KOPT-K1 (cell line): ENCODE measurements around the gene AMBRA1.

Experiments
- H3K27ac ChIP-seq: fragments of 200-600 bp; sonication (generic); 2 replicates; pipeline ENCODE4 v1.5.1; 2016; ENCODE audit warnings: antibody characterized with exemption, mild to moderate bottlenecking, low read depth, low read length; ENCODE audit not compliant: poor library complexity, severe bottlenecking
- H3K36me3 ChIP-seq: fragments of 200-600 bp; sonication (generic); 2 replicates; pipeline ENCODE4 v1.5.1; 2017; ENCODE audit warnings: antibody characterized with exemption, mild to moderate bottlenecking, low read length, moderate library complexity; ENCODE audit not compliant: insufficient read depth
- H3K9me3 ChIP-seq: fragments of 200-600 bp; sonication (generic); 2 replicates; pipeline ENCODE4 v1.5.1; 2017; ENCODE audit warnings: antibody characterized with exemption, low read length, mild to moderate bottlenecking; ENCODE audit not compliant: insufficient read depth, poor library complexity, severe bottlenecking

AMBRA1 gene

DNA sequence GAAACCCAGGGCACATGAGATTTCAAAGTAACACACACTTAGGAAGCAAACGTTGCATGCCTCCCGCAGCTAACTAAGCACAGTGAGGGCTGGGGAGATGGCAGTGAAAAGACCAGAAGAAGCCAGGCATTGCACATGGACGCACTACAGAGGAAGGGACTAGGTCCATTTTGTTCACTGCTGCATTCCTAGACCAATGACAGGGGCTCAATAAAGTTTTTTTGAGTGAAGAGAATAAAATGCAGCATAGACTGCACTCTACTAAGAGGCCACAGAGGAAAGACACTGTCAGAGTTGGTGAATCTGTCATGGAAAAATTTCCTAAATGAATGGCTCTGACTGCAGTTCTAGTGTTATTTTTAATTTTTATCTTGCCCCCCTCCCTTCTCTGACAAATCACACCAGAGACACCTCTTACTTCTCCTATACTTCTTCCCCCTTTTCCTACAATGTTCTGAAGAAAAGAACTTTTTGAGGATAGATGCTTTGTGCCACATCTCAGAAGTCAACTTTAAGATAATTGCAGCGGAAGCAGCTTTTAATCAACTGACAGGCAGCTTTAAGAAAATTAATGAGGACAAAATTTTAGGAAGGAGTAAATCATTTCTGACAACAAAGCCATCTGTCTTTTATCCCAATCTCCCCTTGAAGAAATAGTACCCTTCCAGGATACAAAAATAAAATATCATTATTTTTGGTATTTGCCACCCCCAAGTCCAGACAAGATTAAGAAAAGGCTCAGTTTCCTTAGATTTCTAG, 167.4 kb downstream of the AMBRA1 start:
- Histone ChIP-seq H3K9me3 (no peaks in the 10 kb centered on the region), H3K36me3 (peaks cover 41% of the 10 kb centered on the region), H3K27ac (no peak overlapping the region)

DNA sequence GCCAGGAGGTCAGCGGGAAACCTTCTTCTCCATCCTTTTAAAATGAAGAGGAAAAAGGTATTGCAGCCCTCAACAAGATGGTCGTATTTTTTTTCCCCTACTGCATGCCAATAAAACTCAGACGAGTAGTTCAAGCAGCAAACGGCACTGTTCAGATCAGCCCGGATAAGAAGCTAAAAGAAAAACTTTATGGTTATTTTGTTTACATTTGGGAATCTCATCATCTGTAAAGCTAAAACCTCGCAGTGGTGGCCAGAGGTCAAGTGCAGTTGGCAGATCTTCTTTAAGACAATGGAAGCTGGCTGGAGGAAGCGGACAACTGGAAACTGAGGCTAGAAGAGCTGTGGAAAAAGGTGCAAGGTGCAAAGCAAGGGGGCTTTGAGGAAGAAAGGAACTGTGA, 171.2 kb downstream of the AMBRA1 start:
- H3K9me3 ChIP-seq, result no peaks in the 10 kb centered on the region
- no peak overlapping the region for H3K27ac ChIP-seq
- H3K36me3 ChIP-seq, result peaks cover 49% of the 10 kb centered on the region; the same call in 1 of the 2 replicates

DNA sequence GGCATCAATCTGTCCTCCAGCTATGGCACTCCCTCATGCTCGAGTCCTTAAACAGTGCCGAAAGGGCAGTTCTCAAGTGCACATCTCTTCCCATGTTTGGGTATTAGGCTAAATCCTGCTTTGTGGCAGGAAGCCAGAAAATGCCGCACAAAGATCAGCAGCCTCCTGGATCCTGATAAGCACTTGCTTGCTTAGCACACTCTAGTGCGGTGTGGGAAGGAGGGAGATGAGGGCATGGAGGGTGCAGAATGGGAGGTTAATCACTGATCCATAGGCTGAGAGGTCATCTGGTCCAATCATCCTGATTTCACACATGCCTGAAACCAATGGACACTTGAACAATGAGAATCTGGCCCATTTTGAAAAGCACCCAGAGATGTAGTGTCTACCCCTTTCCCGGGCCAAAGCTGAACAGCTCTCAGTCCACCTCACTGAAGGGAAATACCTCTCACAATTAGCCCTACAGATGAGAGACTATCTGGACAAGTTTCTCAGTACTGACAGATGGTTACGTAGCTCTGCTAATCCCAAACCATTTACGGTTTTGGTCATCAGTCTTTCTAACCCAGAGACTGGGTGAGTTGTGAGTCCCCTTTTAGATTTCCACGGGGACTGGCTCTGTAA, 172.5 kb downstream of the AMBRA1 start:
- H3K36me3 ChIP-seq, result peaks cover 60% of the 10 kb centered on the region; the same call in 1 of the 2 replicates
- H3K9me3 ChIP-seq, result no peaks in the 10 kb centered on the region
- no peak overlapping the region for H3K27ac ChIP-seq

DNA sequence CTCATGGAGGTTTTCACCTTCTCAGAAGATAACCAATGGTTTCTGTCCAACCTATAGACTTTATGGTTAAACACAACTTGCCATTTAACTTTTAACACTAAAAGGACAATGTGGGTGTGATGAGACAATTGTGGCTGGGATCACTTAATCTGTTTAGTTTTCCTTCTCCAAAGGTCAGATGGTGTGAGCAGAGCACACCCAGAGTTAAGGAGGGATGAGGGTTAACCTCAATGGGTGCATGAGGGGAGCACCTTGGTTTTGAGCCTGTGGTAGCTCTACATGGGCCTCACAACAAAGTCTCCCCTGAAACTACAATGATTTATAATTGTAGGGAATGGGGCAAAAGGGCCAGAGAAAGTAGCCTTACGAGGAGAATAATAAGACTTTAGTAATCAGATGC, 173.3 kb downstream of the AMBRA1 start:
- Histone ChIP-seq H3K9me3 (no peaks in the 10 kb centered on the region), H3K27ac (no peak overlapping the region), H3K36me3 (peaks cover 64% of the 10 kb centered on the region; the same call in 1 of the 2 replicates)

DNA sequence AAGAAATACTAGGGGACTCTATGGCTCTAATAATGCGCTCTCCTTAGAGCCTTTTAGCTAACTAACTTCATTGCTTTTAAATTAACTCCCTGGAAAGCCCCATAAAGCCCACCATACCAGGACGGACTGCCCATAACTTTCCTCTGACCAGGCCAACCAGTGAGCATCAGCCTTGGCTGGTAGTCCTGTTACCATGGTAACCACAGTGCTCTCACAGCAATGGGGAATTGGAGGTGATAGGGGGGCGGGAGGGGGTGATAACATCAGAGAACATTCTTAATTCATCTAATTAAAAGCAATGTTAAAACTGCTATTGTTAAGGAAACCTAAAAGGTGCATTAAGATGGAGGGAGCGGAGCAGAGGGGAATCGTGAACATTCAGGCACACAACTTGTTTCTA, 175.1 kb downstream of the AMBRA1 start:
- peaks cover 64% of the 10 kb centered on the region; the same call in 1 of the 2 replicates for H3K36me3 ChIP-seq
- H3K9me3 ChIP-seq, result no peaks in the 10 kb centered on the region
- no peak overlapping the region for H3K27ac ChIP-seq

DNA sequence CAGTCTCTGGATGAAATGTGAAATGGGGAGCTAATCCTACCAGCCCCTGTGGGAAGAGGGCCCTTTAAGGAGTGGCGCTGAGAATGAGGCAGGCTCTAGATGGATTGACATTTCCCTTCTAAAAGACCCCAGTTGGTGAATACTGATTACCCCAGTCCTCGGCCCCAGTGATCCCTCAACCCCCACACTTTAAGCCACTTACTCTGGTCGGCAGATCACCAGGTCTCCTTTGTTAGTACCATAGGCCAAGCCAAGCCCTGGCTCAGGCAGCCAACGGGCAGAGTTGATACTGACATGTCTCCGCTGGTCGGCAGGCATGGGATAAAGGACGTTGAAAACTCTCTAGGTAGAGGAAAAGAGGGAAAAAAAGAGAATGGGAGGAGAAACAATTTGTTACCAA, 176.1 kb downstream of the AMBRA1 start:
- no peak overlapping the region for H3K27ac ChIP-seq
- peaks cover 67% of the 10 kb centered on the region; the same call in 1 of the 2 replicates for H3K36me3 ChIP-seq
- no peaks in the 10 kb centered on the region for H3K9me3 ChIP-seq

DNA sequence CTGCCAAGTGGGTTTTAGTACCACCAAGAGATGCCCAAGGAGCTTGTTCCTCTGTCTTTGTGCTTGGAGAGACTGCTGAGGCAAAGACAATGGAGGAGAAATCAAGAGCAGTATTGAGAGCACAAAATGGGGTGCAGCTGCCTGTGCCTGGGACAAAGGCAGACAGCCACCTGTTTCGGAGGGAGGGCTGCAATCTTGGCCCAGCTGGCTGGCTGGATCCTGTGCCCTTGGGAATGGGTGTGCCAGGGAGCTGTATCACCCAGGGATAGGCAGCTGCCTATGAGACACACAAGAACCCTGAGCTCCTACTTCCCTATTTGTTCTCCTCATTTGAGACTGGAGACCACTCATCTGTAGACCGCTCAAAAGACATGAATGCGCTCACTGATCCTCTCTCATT, 178.9 kb downstream of the AMBRA1 start:
- Histone ChIP-seq H3K27ac (peak overlapping the region; percentile 64), H3K9me3 (no peaks in the 10 kb centered on the region), H3K36me3 (peaks cover 57% of the 10 kb centered on the region)

DNA sequence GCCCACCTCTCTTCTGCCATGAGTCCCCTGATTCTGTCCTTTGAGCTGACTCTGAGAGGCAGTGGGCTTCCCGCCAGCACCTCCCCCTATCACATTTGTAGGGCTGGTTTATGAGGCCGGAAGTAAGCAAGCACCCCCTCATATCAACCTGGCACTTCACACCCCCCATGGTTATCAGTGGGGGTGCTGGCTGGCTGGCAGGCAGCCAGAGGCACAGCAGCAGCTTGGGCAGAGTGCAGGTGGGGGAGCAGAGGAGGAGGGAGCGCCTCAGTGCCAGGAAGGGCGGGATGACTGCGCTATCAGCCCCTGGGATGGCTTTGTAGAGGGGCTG, 179.4 kb downstream of the AMBRA1 start:
- Histone ChIP-seq H3K9me3 (no peaks in the 10 kb centered on the region), H3K27ac (peak overlapping the region; percentile 64), H3K36me3 (peaks cover 57% of the 10 kb centered on the region)

DNA sequence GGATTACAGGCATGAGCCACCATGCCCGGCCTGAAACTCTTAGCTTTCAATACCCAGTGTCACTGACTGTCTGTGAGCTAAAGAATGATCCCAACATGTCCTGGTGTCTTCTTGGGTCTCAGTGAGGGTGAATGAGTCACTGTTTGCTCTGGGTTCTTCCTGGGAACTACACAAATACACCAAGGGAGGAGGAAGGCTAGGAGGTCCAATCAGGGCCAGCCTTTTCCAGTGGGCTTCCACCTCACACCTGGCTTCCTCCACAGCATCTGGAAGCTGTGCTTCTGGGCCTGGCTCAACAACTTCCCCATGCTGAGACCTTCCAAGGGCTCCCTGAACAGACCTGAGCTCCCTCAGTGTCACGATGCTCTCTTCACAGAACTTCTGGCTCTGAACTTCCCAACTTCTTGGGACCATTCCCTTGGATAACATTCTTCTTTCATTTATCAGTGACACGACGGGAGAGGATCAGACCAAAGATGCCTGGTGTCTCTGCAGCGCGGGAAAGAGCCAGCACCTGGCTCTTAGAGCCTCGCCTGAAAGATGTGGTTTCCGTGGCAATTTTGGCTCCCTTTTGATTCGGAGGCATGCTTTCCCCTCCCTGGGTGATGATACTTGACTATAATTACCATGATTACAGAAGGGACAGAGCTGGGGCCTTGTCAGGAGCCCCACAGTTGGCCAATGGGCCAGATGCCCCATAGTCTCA, 179.9 kb downstream of the AMBRA1 start:
- no peaks in the 10 kb centered on the region for H3K9me3 ChIP-seq
- peak overlapping the region; percentile 64 for H3K27ac ChIP-seq
- peaks cover 63% of the 10 kb centered on the region for H3K36me3 ChIP-seq

DNA sequence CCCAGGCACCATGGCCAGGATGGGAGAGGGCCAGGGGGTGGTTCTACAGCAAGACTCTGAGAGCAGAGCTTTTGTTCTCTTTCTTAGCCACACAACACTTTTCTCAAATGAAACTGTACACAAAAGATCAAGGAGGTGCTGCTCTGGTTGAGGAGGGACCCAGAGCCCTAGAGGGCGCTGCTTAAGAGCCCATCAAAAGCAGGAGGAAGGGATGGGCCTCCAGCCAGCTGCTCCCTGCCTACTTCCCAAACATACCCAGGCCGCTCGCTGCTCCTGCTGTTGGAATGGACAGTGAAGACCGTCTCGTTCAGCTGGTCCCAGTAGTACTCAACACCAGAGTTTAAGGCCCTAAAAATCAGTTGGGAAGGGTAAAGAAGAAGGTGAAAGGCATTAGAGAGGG, 183.8 kb downstream of the AMBRA1 start:
- H3K27ac ChIP-seq, result no peak overlapping the region
- H3K9me3 ChIP-seq, result no peaks in the 10 kb centered on the region
- peaks cover 67% of the 10 kb centered on the region for H3K36me3 ChIP-seq

DNA sequence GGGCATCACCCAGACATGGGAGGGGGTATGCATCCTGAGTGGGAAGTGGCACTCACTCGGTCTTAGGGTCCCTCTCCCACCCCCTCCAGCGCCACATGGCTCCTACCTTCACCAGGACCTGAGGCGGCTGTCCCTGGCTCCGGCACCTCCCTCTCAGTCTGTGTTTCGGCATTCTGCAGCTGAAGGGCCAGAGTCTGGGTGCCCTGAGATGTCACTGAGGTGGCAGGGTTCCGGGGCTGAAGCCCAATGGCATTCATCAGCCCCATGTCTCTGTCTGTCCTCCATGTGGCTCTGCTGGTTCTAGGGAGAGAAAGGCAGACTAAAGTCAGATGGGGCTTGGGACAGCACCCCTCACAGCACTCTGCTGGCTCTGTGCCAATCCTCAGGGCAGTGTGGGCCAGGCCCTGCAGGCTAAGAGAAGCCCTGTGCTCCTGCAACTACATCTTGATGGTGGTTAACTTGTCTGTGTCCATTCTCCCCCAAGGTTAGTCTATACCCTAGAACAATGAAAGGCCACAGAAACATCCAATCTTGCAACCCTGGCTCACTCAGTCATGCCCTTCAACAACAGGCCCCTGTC, 185.3 kb downstream of the AMBRA1 start:
- peaks cover 82% of the 10 kb centered on the region for H3K36me3 ChIP-seq
- H3K9me3 ChIP-seq, result no peaks in the 10 kb centered on the region
- no peak overlapping the region for H3K27ac ChIP-seq

DNA sequence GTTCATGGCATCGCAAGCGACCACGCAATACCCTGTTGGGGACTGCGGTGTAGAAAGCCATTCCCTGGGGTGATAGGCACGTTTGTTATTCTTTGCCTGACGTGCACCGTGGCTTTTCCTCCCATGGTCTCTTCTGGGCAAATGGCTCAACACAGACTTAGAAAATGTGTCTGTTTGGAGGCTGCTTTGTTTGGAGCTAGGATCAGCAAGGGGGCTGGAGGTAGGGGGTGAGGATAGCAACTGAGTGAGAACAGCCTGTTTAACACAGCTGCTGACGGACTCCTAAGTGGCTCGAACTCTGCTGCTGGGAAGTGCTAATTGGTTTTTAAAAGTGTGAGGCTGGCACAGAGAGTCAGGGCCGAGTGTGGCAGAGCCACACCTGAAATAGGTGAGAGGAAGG, 186.2 kb downstream of the AMBRA1 start:
- no peaks in the 10 kb centered on the region for H3K9me3 ChIP-seq
- peaks cover 84% of the 10 kb centered on the region for H3K36me3 ChIP-seq
- no peak overlapping the region for H3K27ac ChIP-seq

DNA sequence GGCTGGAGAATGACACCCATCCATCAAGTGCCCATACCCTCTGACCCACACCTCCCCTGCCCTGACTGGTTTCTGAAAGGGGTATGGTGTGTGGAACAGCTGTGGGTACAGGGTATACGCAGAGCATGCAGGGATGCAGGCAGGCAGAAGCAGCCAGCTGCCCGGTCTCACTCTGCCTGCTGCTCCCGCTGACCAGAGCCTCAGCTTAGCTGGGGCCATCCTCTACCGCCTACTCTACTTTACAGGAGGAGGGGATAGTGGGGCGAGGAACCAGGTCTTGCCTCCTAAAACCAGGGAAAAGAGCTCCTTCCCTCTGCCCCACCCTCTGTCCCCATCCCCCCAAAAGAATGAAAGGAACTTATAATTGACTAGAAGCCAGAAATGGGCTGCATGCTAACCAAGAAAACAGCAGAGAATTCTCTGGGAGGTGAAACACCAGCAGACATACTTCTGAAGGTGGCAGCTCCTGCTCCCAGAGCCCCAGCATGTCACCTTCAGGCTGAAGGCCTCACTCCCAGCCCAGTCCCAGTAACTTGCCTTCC, 189.3 kb downstream of the AMBRA1 start:
- Histone ChIP-seq H3K27ac (no peak overlapping the region), H3K36me3 (peaks cover 79% of the 10 kb centered on the region), H3K9me3 (no peaks in the 10 kb centered on the region)

DNA sequence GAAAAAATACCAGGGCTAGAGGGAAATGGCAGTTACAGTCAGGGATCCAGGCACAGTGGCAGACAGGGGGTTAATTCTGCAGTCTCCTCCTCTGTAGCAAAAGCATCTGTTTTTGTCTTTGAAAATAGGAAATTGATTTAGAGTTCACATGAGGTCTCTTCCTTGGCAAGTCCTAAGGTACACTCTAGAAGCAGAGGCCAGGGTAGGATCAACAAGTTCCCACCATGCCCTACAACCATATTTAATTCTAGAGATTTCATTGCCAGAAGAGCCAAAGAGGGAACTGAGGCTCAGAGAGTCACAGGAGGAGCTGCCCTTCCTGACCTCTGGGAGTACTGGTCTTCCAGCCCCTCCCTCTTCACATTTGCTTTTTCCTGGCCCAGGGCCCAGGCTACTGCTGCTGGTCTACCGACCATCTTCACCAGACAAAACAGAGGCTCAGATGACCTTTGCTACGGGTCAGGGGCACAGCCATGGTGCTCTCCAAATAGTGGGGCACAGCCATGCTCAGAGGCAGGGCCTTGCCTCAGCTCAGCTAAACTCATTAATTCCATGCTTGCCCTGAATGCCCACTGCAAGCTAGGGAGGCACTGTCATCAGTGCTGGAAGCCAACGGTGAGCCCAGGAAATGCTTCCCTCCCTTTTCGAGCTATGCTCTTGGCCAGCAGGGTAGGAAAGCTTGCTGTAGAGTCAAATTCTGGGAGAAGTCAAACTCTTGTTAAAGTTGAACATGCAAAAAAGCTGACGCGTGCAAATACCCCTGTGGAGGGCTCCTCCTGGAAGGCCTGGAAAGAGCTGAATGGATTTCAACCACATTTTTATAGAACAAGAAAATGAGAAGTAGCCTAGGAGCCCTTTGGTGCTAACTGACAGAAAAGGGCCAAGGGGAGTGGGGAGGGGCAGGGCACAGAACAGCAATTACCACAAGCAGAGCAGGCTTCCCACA, 190.6 kb downstream of the AMBRA1 start:
- Histone ChIP-seq H3K9me3 (no peaks in the 10 kb centered on the region), H3K27ac (no peak overlapping the region), H3K36me3 (peaks cover 66% of the 10 kb centered on the region)
